WTC11 (cell line): Measurements from ENCODE around the gene TSPAN32. TPM values are rescaled to one million over a fixed set of nuclear protein-coding genes. Genes with fewer than 3 reads are reported as not detected.

Source experiments
- ATAC-seq: fragments of 200-7000 bp; cut with Tn5 transposase; 2 replicates; pipeline ENCODE4 v1.10.0; 2021; ENCODE audit warnings: mild to moderate bottlenecking, moderate library complexity
- CTCF ChIA-PET: fragments of 300-600 bp; sonication (Branson Sonifier 250); formaldehyde crosslinking; loops from one replicate; lab custom pipeline; 2021; ENCODE audit warnings: antibody characterized with exemption; lab: Charles Lee
- POLR2A ChIA-PET: fragments of 350-600 bp; sonication (Branson Sonifier 250); formaldehyde crosslinking; loops from one replicate; lab custom pipeline; 2021; ENCODE audit warnings: antibody characterized with exemption; lab: Charles Lee
- DNase-seq: peaks from one replicate; pipeline ENCODE4 v3.0.0; 2021; ENCODE audit warnings: low spot score
- H3K27ac Mint-ChIP-seq: 2 replicates; pipeline ENCODE4 v1.8.0; 2021; ENCODE audit warnings: mixed read lengths
- H3K27me3 Mint-ChIP-seq: 2 replicates; pipeline ENCODE4 v1.8.0; 2021; ENCODE audit warnings: low read depth, mild to moderate bottlenecking, moderate library complexity, mixed read lengths
- H3K36me3 Mint-ChIP-seq: 2 replicates; pipeline ENCODE4 v1.8.0; 2021; ENCODE audit warnings: mixed read lengths
- H3K4me1 Mint-ChIP-seq: 2 replicates; pipeline ENCODE4 v1.8.0; 2022; ENCODE audit warnings: mixed read lengths
- H3K4me3 Mint-ChIP-seq: 2 replicates; pipeline ENCODE4 v1.8.0; 2021; ENCODE audit warnings: mild to moderate bottlenecking, moderate library complexity, mixed read lengths
- H3K9me3 Mint-ChIP-seq: 2 replicates; pipeline ENCODE4 v1.8.0; 2021; ENCODE audit warnings: mixed read lengths
- FOXK1 ChIP-seq: sonication (generic); formaldehyde crosslinking; IDR thresholded peaks from 2 replicates; pipeline ENCODE4 v1.8.0; 2022; ENCODE audit warnings: mild to moderate bottlenecking, moderate library complexity, missing genetic modification reagents
- FOXP1 ChIP-seq: sonication (generic); formaldehyde crosslinking; IDR thresholded peaks from 2 replicates; pipeline ENCODE4 v1.8.0; 2022; ENCODE audit warnings: missing genetic modification reagents, mild to moderate bottlenecking, moderate library complexity, borderline replicate concordance
- OVOL2 ChIP-seq: fragments of 250-450 bp; sonication (Bioruptor Pico); IDR thresholded peaks from 2 replicates; pipeline ENCODE4 v1.9.0; 2021; ENCODE audit warnings: mild to moderate bottlenecking, borderline replicate concordance
- TEAD1 ChIP-seq: sonication (generic); formaldehyde crosslinking; IDR thresholded peaks from 2 replicates; pipeline ENCODE4 v1.8.0; 2022; ENCODE audit warnings: mild to moderate bottlenecking, missing genetic modification reagents
- ZNF121 ChIP-seq: sonication (generic); formaldehyde crosslinking; IDR thresholded peaks from 2 replicates; pipeline ENCODE4 v1.8.0; 2023; ENCODE audit warnings: missing genetic modification reagents
- total RNA-seq: library from RNA; stranded (reverse); gene quantifications from 3 replicates; pipeline ENCODE4 v1.2.3, GENCODE V29; 2021
- TF ChIP-seq, protein P1 (sequence below): sonication (generic); formaldehyde crosslinking; IDR thresholded peaks from 2 replicates; pipeline ENCODE4 v1.8.0; 2023; ENCODE audit warnings: mild to moderate bottlenecking, missing genetic modification reagents
- TF ChIP-seq, protein P2 (sequence below): fragments of 250-450 bp; sonication (Bioruptor Pico); conservative IDR thresholded peaks from 2 replicates; pipeline ENCODE4 v1.9.0; 2021; ENCODE audit warnings: mild to moderate bottlenecking

TSPAN32 gene
- total RNA-seq, 1 experiment from 2014 or later, result not detected

DNA sequence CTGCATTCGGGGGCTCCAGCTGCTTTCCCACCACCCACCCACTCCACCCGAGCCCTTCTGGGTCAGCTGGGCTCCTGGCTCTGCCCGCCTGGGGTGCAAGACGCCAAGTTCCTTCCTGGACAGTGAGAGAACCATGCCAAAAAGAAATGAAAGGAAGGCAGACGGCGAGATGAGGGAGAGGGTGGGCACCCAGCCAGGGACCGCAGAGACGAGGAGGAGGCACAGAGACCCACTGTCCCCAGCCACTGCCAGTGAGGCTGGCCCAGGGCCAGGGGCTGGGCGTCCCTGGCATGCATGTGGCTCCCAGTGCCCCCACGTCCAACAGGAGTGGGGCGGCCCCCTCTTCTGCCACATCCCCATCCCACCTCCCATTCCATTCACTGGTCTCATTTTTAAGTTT lies 64.5 kb downstream of the TSPAN32 start (continued):
- TF ChIP-seq, protein P1, sequence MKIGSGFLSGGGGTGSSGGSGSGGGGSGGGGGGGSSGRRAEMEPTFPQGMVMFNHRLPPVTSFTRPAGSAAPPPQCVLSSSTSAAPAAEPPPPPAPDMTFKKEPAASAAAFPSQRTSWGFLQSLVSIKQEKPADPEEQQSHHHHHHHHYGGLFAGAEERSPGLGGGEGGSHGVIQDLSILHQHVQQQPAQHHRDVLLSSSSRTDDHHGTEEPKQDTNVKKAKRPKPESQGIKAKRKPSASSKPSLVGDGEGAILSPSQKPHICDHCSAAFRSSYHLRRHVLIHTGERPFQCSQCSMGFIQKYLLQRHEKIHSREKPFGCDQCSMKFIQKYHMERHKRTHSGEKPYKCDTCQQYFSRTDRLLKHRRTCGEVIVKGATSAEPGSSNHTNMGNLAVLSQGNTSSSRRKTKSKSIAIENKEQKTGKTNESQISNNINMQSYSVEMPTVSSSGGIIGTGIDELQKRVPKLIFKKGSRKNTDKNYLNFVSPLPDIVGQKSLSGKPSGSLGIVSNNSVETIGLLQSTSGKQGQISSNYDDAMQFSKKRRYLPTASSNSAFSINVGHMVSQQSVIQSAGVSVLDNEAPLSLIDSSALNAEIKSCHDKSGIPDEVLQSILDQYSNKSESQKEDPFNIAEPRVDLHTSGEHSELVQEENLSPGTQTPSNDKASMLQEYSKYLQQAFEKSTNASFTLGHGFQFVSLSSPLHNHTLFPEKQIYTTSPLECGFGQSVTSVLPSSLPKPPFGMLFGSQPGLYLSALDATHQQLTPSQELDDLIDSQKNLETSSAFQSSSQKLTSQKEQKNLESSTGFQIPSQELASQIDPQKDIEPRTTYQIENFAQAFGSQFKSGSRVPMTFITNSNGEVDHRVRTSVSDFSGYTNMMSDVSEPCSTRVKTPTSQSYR (CRISPR knock-in tag), result no peak
- no peak for TF ChIP-seq OVOL2 (CRISPR knock-in tag)

DNA sequence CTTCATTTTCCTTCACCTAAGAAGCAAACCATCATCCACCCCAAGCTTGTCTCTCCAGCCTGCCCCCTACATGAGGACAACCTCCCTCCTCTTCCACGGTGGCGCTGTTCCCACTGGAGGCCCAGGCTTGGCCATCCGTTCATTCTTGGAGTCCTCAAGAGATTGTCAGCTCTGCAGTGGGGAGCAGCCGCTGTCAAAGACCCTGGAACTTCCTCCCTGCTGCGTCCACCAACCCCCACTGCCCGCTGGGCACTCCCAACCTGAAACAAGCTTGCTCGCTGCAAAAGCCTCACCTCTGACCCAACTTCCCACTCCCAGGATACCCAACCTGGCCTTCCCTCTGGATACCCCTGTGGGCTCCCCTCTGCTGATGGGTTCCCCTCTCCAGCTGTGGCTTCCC lies 64.9 kb downstream of the TSPAN32 start:
- TF ChIP-seq FOXP1 (CRISPR knock-in tag), result no peak
- H3K27ac Mint-ChIP-seq, result no peak overlapping the region
- peaks cover 5% of the 10 kb centered on the region for H3K27me3 Mint-ChIP-seq
- H3K9me3 Mint-ChIP-seq, result peaks cover 3% of the 10 kb centered on the region; the same call in 1 of the 2 replicates
- no peak for DNase-seq
- POLR2A ChIA-PET, result no interaction called here
- H3K4me3 Mint-ChIP-seq, result no peak overlapping the region
- CTCF ChIA-PET, result no interaction called here
- H3K36me3 Mint-ChIP-seq, result no peaks in the 10 kb centered on the region
- H3K4me1 Mint-ChIP-seq, result no peaks in the 10 kb centered on the region
- no peak for ATAC-seq

DNA sequence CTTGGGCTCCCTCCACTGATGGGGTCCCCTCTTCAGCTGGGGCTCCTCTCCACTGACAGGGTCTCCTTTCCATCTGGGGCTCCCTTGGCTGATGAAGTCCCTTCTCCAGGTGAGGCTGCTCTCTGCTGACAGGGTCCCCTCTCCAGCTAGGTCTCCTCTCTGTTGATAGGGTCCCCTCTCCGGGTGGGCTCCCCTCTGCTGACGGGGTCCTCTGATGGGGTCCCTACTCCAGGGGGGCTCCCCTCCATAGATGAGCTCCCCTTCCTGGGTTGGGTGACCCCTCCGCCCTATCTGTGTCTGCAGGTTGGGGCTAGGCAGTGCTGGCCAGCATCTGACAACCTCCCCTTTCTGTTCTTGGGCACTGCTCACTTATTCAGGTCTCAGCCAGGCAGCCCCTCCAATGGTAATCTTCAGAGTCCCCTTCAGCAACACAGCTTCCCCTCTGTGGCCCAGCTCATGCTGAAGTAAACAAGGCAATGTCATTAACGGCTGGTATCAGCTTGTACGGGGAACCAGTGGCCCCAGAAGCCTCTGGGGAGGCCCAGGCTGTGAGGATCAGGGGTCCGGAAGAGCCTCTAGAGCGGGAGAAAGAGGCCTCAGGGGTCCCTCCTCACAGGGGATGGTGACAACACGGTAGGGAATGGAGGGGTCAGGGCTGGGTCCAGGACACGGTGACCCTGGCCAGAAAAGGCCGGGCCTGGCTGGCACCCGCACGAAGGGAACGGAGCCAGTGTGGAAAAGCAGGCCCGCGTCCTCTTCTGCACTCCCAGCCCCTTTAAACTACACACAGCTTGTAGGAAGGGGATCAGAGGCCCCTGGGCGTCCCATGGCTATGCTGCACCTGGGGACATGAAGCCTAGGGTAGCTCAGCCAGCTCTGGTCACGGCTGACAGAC lies 65.7 kb downstream of the TSPAN32 start:
- TF ChIP-seq, protein P2, sequence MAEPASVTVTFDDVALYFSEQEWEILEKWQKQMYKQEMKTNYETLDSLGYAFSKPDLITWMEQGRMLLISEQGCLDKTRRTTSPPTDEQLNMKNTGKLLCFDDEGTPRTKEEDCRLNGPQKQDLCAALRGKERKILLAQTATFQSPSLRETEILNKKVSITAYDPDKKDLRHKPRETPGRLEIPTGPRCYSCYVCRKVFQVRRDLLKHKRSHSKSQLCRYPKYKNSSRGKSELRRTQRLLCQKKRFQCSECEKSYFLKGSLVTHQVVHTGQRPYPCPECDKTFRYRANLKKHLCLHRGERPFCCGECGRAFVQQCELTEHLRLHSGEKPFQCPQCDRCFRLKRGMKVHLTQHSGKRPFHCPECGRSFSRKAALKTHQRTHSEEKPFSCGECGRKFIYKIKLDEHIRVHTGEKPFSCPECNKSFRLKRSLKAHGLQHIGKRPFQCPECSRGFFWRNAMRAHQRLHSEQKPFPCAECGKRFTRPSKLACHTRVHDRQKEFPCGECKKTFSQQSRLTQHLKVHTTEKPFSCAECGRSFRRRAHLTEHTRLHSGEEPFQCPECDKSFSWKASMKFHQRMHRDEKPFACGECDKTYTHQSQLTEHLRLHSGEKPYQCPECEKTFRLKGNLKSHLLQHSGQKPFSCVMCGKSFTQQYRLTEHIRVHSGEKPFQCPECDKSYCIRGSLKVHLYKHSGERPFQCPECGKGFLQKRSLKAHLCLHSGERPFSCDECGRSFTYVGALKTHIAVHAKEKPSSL (CRISPR knock-in tag), result no peak
- TF ChIP-seq TEAD1 (no peak), ZNF121 (CRISPR knock-in tag) (no peak), FOXK1 (CRISPR knock-in tag) (no peak)
- ChIA-PET POLR2A (interaction anchor here (0.7 kb wide), 1 partner anchor 495 kb away, joined by 3 read pairs; no protein-coding TSS in a partner anchor), CTCF (no interaction called here)
- ATAC-seq (no peak), DNase-seq (no peak)
- Mint-ChIP-seq H3K27ac (no peak overlapping the region), H3K9me3 (peaks cover 4% of the 10 kb centered on the region; the same call in 1 of the 2 replicates), H3K4me3 (no peak overlapping the region), H3K4me1 (no peaks in the 10 kb centered on the region), H3K27me3 (peaks cover 5% of the 10 kb centered on the region), H3K36me3 (no peaks in the 10 kb centered on the region)

Other genes starting within 250 kb of the TSPAN32 start
- gene IGF2, start 162.6 kb upstream of the TSPAN32 start, total RNA-seq, result 1.5 to 2.7 TPM (median 2.6 TPM) in 3 replicates
- 0.44 to 0.62 TPM in 2 of 3 replicates, not detected in the other for gene INS, start 140.8 kb upstream of the TSPAN32 start, total RNA-seq
- gene TH, start 130.2 kb upstream of the TSPAN32 start, total RNA-seq, result 0.16 TPM in 1 of 3 replicates, not detected in the others
- 0.24 to 0.73 TPM (median 0.64 TPM) in 3 replicates for gene ASCL2, start 31.4 kb upstream of the TSPAN32 start, total RNA-seq
- gene C11orf21, start 95 bp upstream of the TSPAN32 start, total RNA-seq, result 0.11 to 0.24 TPM in 2 of 3 replicates, not detected in the other
- 237 to 244 TPM (median 241 TPM) in 3 replicates for gene CD81, start 75.3 kb downstream of the TSPAN32 start, total RNA-seq
- gene TSSC4, start 98.7 kb downstream of the TSPAN32 start, total RNA-seq, result 41.2 to 45.8 TPM (median 41.4 TPM) in 3 replicates
- gene TRPM5, start 142.5 kb downstream of the TSPAN32 start, total RNA-seq, result 0.07 to 0.09 TPM in 2 of 3 replicates, not detected in the other
- gene KCNQ1, start 143.0 kb downstream of the TSPAN32 start, total RNA-seq, result 2.5 to 4.3 TPM (median 4.0 TPM) in 3 replicates